ENCODE measurements around the gene OFD1.

GRCh38 chrX:13698432-13698831 is 36.1 kb upstream of the OFD1 start:
- no peak for TF ChIP-seq CTCF (IDR thresholded peaks at IDR 0.05)
- TF ChIP-seq POLR2A (IDR thresholded peaks at IDR 0.05) = no peak

Measured in right lobe of liver (tissue), 4 donors.